HG03139 (cell line): ENCODE measurements around the gene RBM26.
"Not testable (repeated sequence)": the region's sequence is repeated elsewhere in the genome, so short reads cannot be mapped to it uniquely, and the experiment has no call there.

Experiments used
- ATAC-seq: cut with Tn5 transposase; IDR thresholded peaks from one replicate; pipeline ENCODE4 v1.9.1; 2021; ENCODE audit not compliant: unreplicated experiment

The RBM26 gene

DNA sequence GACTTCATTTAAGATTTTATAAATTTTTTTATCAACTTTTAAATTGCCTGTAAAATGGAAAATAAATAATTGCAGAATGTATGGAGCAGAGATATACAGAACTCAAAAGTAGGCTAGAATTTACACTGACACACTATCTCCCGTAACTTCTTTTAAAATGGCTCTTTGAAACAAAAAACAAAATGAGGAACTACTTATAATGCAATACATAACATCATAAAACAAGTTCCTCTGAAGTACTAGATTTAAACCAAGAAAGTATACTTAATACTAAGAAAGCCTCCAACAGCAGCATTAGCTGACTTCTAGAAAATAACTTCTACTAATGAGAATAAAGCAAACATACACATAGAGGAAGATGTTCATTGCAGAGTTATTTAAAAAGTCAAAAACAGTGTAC is 17.0 kb downstream of the RBM26 start:
- ATAC-seq: no peak

DNA sequence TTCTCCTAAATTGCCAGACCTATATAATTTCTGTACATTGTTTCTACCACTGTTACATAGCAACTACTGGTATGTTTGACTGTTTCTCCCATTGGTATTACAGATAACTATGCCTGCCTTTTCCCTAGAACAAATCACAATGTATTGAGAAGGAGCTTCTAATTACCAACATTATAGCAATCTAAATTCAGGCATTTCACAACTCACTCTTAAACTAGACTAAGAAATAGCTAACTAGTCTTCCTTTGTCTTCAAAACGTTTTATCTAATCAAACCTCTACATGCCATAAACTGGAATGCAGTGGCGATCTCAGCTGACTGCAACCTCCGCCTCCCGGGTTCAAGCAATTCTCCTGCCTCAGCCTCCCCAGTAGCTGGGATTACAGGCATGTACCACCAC is 18.2 kb downstream of the RBM26 start:
- no peak for ATAC-seq

DNA sequence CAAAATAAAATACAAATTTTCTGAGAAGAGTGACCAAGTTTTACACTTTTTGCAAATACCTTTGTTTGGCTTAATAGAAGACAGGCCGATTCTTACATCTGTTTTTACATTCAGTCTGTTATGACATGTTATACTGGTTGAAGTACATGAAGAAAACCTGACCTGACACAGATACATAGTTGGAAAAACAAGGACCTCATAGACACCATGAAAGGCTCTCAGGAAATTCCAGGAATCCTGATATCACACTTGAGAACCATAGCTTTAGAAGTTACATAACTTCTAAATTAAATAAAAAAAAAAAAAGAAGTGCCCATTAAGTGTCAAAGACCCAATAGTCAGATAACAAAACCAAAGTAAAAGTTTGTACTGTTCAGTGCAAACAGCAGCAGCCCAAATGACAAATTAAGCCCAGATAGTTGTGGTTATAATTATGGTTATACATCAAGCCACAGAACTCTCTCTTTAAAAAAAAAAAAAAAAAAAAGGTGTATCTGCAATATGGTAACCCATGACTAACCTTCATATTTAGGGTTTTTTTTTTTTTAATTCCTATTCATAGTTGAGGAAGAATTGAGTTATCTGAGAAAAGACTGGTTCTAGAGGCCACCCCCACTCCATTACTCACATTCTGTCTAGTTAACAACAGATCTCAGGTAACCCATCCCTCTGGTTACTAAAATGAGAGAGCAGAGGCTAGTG is 19.8 kb downstream of the RBM26 start:
- no peak for ATAC-seq

DNA sequence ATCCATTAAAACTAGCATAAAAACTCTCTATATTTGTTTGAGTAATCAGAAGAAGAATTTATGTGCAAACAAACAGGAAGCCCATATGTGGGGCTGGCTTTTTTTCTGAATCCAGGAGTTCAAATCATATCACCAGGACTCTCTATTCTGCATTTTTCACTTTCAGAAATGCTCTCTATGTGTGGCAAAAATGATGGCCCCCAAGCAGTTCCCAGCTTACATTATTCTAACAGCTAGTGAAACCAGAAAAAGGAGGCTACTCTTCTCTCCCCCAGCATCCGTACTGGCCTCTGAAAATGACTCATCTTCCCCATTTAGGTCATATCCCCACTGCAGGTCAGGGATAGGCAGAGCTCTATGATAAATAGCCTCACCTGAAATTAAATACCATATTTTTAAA is 20.4 kb downstream of the RBM26 start:
- ATAC-seq: peak; percentile 89

DNA sequence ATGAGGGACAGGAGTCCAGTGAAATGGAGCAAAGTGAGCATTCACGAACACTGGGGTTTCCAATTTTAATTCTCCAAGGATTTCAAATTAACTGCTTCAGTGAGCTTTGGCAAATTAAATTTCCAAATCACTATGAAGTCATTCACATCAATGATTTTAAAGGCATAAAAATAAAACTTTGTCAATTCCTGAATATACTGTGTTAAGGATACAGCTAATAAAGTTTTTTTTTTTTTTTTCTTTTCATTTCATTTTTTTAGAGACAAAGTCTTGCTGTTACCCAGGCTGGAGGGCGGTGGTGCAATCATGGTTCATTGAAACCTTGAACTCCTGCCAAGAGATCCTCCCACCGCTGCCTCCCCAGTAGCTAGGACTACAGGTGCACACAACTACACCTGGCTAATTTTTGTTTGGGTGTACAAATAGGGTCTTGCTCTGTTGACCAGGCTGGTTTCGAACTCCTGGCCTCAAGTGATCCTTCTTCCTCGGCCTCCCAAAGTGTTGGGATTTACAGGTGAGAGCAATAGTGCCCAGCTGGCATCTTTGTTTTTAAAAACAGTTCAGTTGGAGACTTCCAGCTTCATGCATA is 21.9 kb downstream of the RBM26 start:
- ATAC-seq: no peak

DNA sequence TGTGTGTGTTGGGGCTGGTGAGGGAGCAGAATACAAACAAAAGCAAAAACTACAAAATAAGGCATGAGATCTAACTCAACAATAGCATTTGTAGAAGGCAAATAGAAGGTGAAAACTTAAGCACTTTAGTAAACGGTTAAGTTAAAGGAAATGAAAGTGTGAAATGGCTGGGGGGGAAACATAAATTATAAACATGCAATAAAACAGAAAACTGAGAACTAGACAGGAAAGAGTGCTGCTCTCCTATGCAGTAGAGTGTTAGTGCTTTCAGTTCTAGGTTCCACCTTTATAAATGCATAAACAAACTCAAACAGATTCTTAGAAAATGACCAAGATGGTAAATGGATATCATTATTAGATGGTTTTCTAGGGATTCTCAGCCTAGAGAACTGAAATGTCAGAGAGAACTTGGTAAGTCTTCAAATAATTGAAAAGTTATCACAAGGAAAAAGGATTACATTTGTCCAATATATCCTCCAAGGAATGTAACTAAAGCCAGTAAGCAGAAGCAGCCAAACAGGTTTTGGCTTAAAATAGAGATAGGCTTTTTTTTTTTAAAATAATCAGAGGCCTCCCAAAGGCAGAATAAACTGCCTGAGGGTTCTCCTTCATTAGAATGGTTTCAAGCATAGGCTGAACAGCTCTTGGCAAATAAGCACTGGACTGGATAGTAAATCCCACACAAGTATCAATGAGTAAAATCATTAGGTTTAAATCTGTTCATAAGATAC is 23.3 kb downstream of the RBM26 start:
- peak; percentile 42 for ATAC-seq

DNA sequence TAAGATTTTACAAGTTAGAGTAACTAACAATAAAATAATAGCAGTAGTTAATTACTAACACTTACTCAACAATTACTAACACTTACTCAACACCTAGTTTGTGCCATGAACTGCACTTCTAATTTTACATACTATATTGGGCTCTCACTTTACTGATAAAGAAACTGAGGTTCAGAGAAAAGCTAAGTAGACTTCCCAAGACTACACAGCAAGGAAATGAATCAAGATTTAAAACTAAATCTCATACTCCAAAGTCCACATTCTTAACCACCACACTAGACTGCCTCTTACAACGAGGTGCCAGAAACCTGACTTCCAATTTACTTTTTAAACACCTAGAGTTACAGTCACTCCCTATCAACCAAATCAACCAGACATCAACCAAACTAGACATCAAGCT is 25.1 kb downstream of the RBM26 start:
- no peak for ATAC-seq

DNA sequence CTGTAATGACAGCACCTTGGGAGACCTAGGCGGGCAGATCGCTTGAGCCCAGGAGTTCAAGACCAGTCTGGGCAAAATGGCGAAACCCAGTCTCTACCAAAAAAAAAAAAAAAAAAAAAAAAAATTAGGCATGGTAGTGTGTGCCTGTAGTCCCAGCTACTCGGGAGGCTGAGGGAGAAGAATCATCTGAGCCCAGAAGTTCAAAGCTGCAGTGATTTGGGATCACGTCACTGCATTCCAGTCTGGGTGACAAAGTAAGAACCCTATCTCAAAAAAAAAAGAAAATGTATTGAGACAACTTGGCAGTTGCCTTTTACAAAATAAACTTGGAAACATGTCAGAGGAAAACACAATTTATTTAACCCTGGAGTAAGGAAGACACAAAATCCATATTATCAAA is 26.8 kb downstream of the RBM26 start:
- ATAC-seq: no peak

DNA sequence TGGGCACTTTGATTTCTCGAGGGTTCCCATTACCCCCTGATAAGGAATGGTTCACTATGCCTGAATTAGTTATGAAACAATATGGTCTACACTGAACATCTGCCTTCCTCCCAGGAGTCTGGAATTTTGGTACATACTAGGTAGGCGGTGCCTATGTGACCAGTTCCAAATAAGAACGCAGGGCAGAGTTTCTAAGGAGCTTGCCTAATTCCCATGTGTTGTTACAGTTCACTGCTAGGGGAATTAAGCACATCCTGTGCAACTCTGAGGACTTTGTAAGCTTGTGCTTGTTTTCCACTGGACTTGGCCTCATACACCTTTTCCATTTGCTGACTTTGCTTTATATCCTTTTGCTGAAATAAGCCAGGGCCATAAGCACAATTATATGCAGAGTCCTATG is 29.2 kb downstream of the RBM26 start:
- ATAC-seq: no peak

DNA sequence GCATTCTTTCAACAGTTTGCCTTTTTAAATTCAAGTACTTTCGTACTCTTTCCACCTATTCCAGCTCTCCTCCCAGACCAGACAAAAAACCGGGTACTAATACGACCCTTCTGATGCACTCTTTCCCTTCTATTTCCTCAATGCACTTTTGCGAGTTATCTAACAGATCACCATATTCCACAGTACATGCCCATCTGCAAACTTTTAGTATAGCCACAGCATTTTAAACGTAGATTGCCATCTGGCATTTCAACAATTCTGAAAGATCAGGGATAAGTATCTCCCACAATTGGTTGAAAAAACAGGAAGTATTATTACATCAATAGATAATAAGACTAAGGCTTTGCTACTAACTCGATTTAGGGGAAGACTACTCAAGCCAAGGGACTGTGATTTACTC is 31.5 kb downstream of the RBM26 start:
- no peak for ATAC-seq

DNA sequence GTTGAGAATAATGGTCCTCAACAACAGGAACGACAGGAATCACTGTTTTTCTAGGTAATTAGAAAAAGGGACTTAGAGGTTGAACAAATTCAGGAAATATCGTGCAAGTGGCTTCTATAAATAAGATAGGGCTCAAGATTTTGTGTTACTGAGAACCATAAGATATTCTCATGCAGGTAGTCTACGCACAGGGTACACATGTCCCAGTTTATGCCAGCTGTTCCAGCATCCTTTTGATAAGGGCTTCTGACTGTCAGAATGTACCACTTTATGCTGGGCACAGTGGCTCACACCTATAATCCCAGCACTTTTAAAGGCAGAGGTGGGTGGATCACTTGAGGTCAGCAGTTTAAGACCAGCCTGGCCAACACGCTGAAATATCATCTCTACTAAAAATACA is 32.1 kb downstream of the RBM26 start:
- no peak for ATAC-seq

DNA sequence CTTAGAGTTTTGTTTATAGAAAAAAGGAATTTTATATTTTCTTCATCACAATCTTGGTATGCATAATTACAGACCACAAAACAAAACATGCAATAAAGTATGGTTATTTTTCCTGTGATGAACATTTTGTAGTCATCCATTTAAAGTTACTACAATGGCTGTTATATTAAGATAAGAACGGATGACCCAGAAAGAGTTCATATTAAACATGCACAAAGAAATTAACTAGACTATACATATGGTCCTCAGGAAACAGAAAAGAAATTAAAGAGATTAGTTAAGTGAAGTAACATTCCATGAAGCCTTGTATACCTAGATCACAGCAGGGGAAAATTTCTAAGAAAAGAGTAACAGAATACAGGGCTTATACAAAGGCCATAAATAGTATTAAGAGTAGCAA is 36.8 kb downstream of the RBM26 start:
- no peak for ATAC-seq

DNA sequence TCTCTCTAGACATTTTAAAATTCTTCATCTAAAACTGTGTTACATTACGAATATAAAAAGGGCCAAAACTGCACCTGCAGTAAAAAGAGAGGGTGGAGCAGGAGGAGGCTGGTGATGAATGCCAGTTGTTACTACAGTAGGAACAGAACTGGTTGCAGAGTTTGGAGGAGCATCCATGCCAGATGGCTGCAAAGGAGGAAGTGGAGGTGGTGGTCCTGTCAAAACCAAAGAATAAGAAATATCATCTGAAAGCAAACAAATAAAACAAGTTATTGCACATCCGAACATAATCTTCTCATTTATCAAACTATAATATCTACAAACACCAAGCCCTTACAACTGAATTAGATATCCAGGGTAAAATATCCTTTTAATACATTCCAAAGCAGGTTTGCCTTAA is 40.1 kb downstream of the RBM26 start:
- ATAC-seq: no peak

DNA sequence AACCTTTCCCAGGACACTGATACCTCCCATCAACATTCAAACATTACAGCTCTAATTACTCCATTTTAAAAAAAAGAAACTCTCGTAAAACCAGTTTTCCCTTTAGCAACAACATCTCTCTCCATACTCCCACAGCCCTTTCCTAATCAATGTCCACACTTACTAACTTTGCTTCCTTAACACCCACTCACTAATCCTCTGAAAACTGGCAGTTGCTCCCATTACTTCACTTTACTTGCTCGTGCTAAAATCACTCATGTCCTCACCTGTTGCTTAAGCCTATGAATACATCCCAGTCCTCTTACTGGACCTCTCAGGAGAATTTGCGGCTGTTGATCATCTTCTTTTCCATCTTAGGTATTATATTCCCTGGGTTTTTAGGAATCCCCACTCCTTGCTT is 44.8 kb downstream of the RBM26 start:
- no peak for ATAC-seq

DNA sequence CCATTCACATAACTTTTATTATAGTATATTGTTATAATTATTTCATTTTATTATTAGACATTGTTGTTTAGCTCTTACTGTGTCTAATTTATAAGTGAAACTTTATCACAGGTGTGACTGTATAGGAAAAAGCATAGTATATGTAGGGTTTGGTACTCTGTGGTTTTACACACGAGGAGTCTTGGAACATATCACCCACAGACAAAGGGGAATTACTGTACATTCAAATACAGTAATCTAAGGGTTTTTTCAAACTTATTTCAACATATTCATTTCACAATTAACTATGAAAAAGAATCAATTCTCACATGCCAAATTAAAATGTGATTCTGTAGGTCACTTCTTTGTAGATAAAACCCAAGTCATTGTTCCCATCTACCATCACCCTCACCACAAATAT is 46.0 kb downstream of the RBM26 start:
- no peak for ATAC-seq

DNA sequence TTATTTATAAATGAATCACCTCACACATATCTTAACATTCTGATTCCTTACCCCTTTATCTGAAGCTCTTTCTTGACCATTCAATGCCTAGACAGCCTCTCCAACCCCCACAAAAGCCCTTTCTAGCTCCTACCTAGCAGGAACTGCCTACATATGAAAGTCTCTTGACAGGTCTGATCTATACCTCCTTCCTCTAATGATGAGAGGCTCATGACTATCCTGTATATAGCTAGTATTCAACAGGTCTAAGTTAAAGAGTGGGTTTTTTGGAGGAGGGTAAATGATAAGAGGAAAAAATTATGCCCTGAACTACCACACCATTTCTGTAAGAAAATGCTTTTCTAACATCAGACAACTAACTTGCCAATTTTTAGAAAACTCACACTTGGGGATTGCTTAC is 47.0 kb downstream of the RBM26 start:
- no peak for ATAC-seq

DNA sequence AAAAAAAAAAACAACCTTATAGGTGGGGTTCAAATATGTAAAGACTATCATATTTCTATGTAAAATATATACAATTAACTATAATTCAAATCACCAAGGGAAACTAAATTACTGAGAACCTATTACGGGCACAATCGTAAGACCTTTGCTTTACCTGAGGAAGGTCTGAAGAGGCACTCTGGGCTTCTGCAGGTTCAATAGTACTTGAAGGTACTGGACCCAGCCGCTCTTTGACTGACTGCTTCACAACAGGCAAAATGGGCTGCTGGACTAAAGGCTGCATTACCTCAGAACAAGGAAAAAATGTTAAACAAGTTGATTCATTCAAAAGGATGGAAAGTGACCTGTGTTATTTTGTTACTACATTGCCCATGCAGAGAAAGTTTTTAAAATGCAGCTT is 51.8 kb downstream of the RBM26 start:
- ATAC-seq: no peak

DNA sequence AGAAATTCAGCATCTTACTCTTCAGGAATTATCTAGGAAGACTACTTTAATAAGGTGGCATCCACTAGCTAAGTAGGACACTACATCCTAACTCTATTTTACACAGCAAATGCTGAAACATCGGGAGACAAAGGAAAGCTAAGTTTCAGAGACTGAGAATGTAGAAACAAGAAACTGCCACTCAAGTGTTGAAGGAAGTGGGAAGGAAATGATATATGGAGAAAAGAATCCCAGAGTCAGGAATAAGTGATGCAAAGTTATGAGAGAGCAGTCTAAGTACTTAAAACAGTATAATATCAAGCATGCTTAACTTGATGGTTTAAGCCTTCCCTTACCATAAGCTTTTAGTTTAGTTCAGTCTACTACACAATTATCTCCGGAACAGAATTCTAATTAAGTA is 52.4 kb downstream of the RBM26 start:
- no peak for ATAC-seq

DNA sequence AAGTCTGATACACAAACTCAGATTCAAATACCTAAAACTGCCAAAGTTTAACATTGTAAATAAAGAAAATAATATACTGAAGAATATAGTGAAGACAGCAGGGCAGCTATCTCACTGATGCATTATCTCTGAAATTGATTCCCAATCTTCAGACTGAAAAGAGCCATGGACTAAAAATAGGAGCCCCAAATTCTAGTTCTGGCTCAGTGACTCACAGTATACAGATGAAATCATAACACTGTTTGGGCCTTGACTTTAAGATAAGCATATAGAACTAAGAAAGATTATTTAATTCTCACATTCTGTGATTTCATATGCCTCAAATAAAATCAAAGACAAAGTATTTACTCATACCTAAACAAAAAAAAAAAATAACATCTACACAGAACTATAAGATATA is 53.9 kb downstream of the RBM26 start:
- no peak for ATAC-seq

DNA sequence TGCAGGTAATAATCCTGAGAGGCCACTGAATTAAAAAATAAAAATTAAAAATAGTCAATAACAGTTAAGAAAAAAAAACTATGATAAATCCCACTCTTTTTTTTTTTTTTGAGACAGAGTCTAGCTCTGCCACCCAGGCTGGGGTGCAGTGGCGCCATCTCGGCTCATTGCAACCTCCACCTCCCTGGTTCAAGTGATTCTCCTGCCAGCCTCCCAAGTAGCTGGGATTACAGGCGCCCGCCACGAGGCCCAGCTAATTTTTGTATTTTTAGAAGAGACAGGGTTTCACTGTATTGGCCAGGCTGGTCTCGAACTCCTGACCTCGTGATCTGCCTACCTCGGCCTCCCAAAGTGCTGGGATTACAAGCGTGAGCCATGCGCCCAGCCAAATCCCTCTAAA is 56.4 kb downstream of the RBM26 start:
- not testable (repeated sequence) for ATAC-seq

DNA sequence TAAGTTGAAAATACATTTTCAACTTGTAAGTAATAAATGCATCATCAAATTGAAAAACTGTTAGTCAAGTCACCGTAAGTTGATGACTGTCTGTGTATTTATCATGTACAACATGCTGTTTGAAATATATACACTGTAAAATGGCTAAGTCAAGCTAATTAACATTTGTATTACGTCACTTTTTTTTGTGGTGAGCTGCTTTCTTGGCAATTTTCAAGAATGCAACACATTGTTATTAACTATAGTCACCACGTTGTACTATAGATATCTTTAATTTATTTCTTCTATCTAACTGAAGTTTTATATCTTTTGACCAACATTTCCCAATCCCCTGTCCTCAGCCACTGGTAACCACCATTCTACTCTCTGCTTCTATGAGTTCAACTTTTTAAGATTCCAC is 57.0 kb downstream of the RBM26 start:
- no peak for ATAC-seq

DNA sequence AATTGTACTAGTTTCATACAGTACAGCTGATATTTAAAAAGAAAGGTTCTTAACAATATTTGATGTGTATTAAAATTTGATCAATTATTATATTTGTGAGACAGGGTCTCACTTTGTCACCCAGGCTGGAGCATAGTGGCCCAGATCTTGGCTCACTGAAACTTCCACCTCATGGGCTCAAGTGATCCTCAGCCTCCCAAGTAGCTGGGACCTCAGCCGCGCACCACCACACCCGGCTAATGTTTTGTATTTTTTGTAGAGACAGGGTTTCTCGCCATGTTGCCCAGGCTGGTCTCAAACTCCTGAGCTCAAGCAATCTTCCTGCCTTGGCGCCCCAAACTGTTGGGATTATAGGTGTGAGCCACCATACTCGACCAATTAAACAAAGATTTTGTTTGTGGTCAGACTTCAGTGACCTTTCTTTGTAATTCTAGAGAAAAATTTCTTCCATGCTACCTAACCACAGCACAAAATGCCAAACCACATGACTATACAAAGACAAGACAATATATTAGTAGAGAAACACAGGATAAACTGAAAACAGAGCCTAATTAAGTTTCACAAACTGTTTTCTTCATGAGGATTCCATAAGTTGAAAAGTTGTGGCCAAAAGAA is 59.6 kb downstream of the RBM26 start:
- no peak for ATAC-seq
